Psoas muscle (tissue), 8 donors: Measurements from ENCODE around the gene RPS27A. TPM values are rescaled to one million over a fixed set of nuclear protein-coding genes. Genes with fewer than 3 reads are reported as not detected.
"Not testable (repeated sequence)": the region's sequence is repeated elsewhere in the genome, so short reads cannot be mapped to it uniquely, and the experiment has no call there.

Source experiments
- ATAC-seq, 4 donors: fragments of 200-7000 bp; cut with Tn5 transposase; one replicate each; pipeline ENCODE4 v1.9.1; 2020; ENCODE audit warnings: moderate library complexity in 3 of 4, mild to moderate bottlenecking in 2 of 4
- DNase-seq, 2 donors: peaks; one replicate each; pipeline ENCODE4 v3.0.0-alpha.2; 2020
- H3K27ac ChIP-seq: fragments of 200-600 bp; one replicate; pipeline ENCODE4 v1.8.0; 2022
- H3K27me3 ChIP-seq, 3 donors: fragments of 200-600 bp in 1 of 3; one replicate each; pipeline versions ENCODE4 v1.6.1 to v1.8.0; 2013 to 2022; ENCODE audit warnings: low read length in 2 of 3, mild to moderate bottlenecking in 2 of 3, moderate library complexity in 1 of 3; ENCODE audit not compliant: insufficient read depth in 3 of 3
- H3K36me3 ChIP-seq, 2 donors: fragments of 200-600 bp in 1 of 2; one replicate each; pipeline versions ENCODE4 v1.6.1 to v1.8.0; 2013 to 2022; ENCODE audit warnings: low read depth in 1 of 2, mild to moderate bottlenecking in 1 of 2, moderate library complexity in 1 of 2; ENCODE audit not compliant: insufficient read depth in 1 of 2
- H3K4me1 ChIP-seq: fragments of 200-600 bp; one replicate; pipeline ENCODE4 v1.8.0; 2022
- H3K4me3 ChIP-seq: fragments of 200-600 bp; one replicate; pipeline ENCODE4 v1.8.0; 2022; ENCODE audit warnings: mild to moderate bottlenecking
- H3K9me3 ChIP-seq: fragments of 200-600 bp; one replicate; pipeline ENCODE4 v1.8.0; 2022
- CTCF ChIP-seq: fragments of 200-600 bp; IDR thresholded peaks from one replicate; pipeline ENCODE4 v1.8.0; 2022; ENCODE audit warnings: antibody characterized with exemption
- WGBS, 3 donors: extraction: QIAGEN DNeasy Blood & Tissue Kit; methylation state at CpG; one replicate each; pipeline versions ENCODE4 v1.1.6 to v1.1.7; 2013; 5-methylcytosine and 5-hydroxymethylcytosine counted together
- intact Hi-C, 2 donors: fragments of 100-400 bp; cut with DNase I; formaldehyde crosslinking; loops; one replicate each; pipeline versions ENCODE4 v1.11.0 to v1.14.2; 2022
- polyA plus RNA-seq, 3 donors: library from polyadenylated mRNA; stranded (reverse); fragments of 200-250 nt; gene quantifications; one replicate each; pipeline ENCODE4 v1.2.3, GENCODE V29; 2013
- total RNA-seq, 4 donors: library from RNA; stranded (reverse); fragmentation: NEBNext Ultra II Directional in 2 of 4; extraction: Animal tissue kit (Norgen Biotek cat#: 25700) in 2 of 4; gene quantifications; one replicate each; pipeline versions ENCODE4 v1.2.1 to v1.2.4, GENCODE V29; 2021 to 2023
- donor health status: healthy with polysubstance abuse.
- donor health status: DM: no; HTN: no; CAD: no; lungs with moderate emphysema.
- donor health status: Bipolar disorder and iron deficiency.
- donor health status: healthy.
- donor health status: DM: yes; HTN: yes; CAD: no.
- donor health status: DM: no; HTN: no; CAD: no.
- donor health status: DM: no; HTN: no; CAD: no.
- donor health status: DM: yes; HTN: yes; CAD: no.

The RPS27A gene
- total and polyA plus RNA-seq, 7 donors: 360 to 1,630 (median 487) TPM

- no peak for ATAC-seq
- no peaks in the 10 kb centered on the region for H3K4me1 ChIP-seq
- H3K27me3 ChIP-seq: no peaks in the 10 kb centered on the region
- no peak for TF ChIP-seq CTCF
- H3K9me3 ChIP-seq: no peaks in the 10 kb centered on the region
- DNase-seq: no peak
- peaks cover 6 to 98% of the 10 kb centered on the region in 2 donors for H3K36me3 ChIP-seq
- 90 to 97% (median 92%) methylated on average over 5 of the region's 5 CpGs for WGBS, 3 donors
- no peak overlapping the region for H3K27ac ChIP-seq
- no peak overlapping the region for H3K4me3 ChIP-seq
- intact Hi-C loops: no loop called here
These were observed 12.9 kb downstream of the RPS27A start for GRCh38 chr2:55245411-55245810.

- TF ChIP-seq CTCF: no peak
- no peaks in the 10 kb centered on the region for H3K9me3 ChIP-seq
- peaks cover 6 to 99% of the 10 kb centered on the region in 2 donors for H3K36me3 ChIP-seq
- H3K4me1 ChIP-seq: no peaks in the 10 kb centered on the region
- DNase-seq: no peak
- no peak overlapping the region for H3K27ac ChIP-seq
- no peaks in the 10 kb centered on the region for H3K27me3 ChIP-seq
- ATAC-seq: no peak
- intact Hi-C loops: no loop called here
- H3K4me3 ChIP-seq: no peak overlapping the region
- 85 to 94% (median 90%) methylated on average over 5 of the region's 5 CpGs for WGBS, 3 donors
These were observed 14.5 kb downstream of the RPS27A start for GRCh38 chr2:55247025-55247424.

GRCh38 chr2:55252832-55253231 lies 20.3 kb downstream of the RPS27A start:
- H3K27me3 ChIP-seq: no peaks in the 10 kb centered on the region
- H3K27ac ChIP-seq: no peak overlapping the region
- DNase-seq (no peak), ATAC-seq (no peak)
- intact Hi-C loops: loop anchor here in 1 of 2 donors (10.0 kb wide), 1 partner anchor 1328 kb away; no protein-coding TSS in a partner anchor
- 85 to 89% (median 89%) methylated on average over 3 of the region's 3 CpGs for WGBS, 3 donors
- TF ChIP-seq CTCF: no peak
- no peak overlapping the region for H3K4me3 ChIP-seq
- H3K4me1 ChIP-seq: no peaks in the 10 kb centered on the region
- peaks cover 3 to 96% of the 10 kb centered on the region in 2 donors for H3K36me3 ChIP-seq
- no peaks in the 10 kb centered on the region for H3K9me3 ChIP-seq

GRCh38 chr2:55259586-55259985 lies 27.1 kb downstream of the RPS27A start:
- H3K4me3 ChIP-seq, ATAC-seq, H3K27me3 ChIP-seq, H3K9me3 ChIP-seq, DNase-seq, H3K4me1 ChIP-seq, H3K27ac ChIP-seq: not testable (repeated sequence)
- WGBS, 3 donors: 74 to 92% (median 90%) methylated on average over 3 of the region's 3 CpGs
- H3K36me3 ChIP-seq: peaks cover 4 to 97% of the 10 kb centered on the region in 2 donors
- intact Hi-C loops: loop anchor here in 1 of 2 donors (10.0 kb wide), 1 partner anchor 1335 kb away; no protein-coding TSS in a partner anchor

- Histone ChIP-seq H3K27me3 (no peaks in the 10 kb centered on the region), H3K4me3 (peak overlapping the region; percentile 89), H3K27ac (peak overlapping the region; percentile 92), H3K36me3 (peaks cover 4 to 41% of the 10 kb centered on the region in 2 donors), H3K9me3 (no peaks in the 10 kb centered on the region), H3K4me1 (peaks cover 13% of the 10 kb centered on the region)
- intact Hi-C loops: loop anchor here (2.0 to 5.0 kb wide), 3 partner anchors 36 to 164 kb away; partner anchors contain the start of genes CLHC1 (in 2 of the 2) and RPS27A (in 2 of the 2)
- DNase-seq: no peak
- 13 to 18% (median 14%) methylated on average over 13 of the region's 13 CpGs for WGBS, 3 donors
- no peak for TF ChIP-seq CTCF
- ATAC-seq: peak in 2 of 4 donors; percentile 22 to 41
These were observed 35.9 kb downstream of the RPS27A start for GRCh38 chr2:55268288-55268906.
